PFSK-1 (cell line): ENCODE results near the gene MEGF6.

Experiments used
- FOXP2 ChIP-seq: optimal IDR thresholded peaks from 2 replicates; pipeline ENCODE3; 2011; ENCODE audit warnings: borderline replicate concordance, control low read depth, inconsistent platforms; ENCODE audit not compliant: insufficient read depth; ENCODE audit errors: extremely low read length, extremely low read depth
- POLR2AphosphoS5 ChIP-seq: IDR thresholded peaks from 2 replicates; pipeline ENCODE4 v1.6.1; 2012; ENCODE audit warnings: low read depth, mild to moderate bottlenecking, control low read depth, low read length, moderate library complexity
- SIN3A ChIP-seq: IDR thresholded peaks from 2 replicates; pipeline ENCODE4 v1.6.1; 2012; ENCODE audit warnings: mild to moderate bottlenecking, low read length, moderate library complexity, borderline replicate concordance; ENCODE audit not compliant: insufficient read depth
- TAF1 ChIP-seq: IDR thresholded peaks from 2 replicates; pipeline ENCODE4 v1.6.1; 2012; ENCODE audit warnings: low read length, control low read depth, borderline replicate concordance; ENCODE audit not compliant: insufficient read depth
- TF ChIP-seq, protein P1 (sequence below), 2 experiments: IDR thresholded peaks; 2 replicates each; pipeline versions ENCODE4 v1.6.1 to v1.8.0; 2011 to 2012; ENCODE audit warnings: low read depth in 2 of 2, low read length in 2 of 2, control low read depth in 1 of 2, inconsistent platforms in 1 of 2, mild to moderate bottlenecking in 1 of 2, moderate library complexity in 1 of 2; ENCODE audit not compliant: insufficient read depth in 1 of 2

The MEGF6 gene

DNA sequence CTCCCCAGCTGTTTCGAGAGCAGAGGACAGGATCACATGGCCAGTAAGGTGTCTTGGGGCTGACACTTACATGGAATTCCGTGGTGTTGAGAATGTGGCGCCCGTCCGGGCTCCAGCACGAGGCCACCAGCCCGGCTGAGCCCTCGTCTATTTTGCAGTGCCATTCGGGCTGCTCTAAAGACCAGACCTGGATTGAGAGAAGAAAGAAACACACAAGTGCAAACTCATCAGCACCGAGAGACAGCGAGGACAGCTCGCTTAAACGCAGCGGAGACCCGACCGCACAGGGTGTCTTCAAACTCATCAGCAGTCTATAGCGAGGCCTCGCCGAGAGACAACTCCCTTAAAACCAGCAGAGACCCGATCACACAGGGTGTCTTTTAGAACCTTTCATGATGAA is 35.3 kb upstream of the MEGF6 start:
- TF ChIP-seq, protein P1, sequence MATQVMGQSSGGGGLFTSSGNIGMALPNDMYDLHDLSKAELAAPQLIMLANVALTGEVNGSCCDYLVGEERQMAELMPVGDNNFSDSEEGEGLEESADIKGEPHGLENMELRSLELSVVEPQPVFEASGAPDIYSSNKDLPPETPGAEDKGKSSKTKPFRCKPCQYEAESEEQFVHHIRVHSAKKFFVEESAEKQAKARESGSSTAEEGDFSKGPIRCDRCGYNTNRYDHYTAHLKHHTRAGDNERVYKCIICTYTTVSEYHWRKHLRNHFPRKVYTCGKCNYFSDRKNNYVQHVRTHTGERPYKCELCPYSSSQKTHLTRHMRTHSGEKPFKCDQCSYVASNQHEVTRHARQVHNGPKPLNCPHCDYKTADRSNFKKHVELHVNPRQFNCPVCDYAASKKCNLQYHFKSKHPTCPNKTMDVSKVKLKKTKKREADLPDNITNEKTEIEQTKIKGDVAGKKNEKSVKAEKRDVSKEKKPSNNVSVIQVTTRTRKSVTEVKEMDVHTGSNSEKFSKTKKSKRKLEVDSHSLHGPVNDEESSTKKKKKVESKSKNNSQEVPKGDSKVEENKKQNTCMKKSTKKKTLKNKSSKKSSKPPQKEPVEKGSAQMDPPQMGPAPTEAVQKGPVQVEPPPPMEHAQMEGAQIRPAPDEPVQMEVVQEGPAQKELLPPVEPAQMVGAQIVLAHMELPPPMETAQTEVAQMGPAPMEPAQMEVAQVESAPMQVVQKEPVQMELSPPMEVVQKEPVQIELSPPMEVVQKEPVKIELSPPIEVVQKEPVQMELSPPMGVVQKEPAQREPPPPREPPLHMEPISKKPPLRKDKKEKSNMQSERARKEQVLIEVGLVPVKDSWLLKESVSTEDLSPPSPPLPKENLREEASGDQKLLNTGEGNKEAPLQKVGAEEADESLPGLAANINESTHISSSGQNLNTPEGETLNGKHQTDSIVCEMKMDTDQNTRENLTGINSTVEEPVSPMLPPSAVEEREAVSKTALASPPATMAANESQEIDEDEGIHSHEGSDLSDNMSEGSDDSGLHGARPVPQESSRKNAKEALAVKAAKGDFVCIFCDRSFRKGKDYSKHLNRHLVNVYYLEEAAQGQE (IDR thresholded peaks at IDR 0.05; ENCODE audit: insufficient read depth in 1 of 2, low read depth in 2 of 2, low read length in 2 of 2) = no peak
- TF ChIP-seq SIN3A = no peak
- TF ChIP-seq TAF1 = no peak
- no peak for TF ChIP-seq FOXP2
- TF ChIP-seq POLR2AphosphoS5 = no peak

DNA sequence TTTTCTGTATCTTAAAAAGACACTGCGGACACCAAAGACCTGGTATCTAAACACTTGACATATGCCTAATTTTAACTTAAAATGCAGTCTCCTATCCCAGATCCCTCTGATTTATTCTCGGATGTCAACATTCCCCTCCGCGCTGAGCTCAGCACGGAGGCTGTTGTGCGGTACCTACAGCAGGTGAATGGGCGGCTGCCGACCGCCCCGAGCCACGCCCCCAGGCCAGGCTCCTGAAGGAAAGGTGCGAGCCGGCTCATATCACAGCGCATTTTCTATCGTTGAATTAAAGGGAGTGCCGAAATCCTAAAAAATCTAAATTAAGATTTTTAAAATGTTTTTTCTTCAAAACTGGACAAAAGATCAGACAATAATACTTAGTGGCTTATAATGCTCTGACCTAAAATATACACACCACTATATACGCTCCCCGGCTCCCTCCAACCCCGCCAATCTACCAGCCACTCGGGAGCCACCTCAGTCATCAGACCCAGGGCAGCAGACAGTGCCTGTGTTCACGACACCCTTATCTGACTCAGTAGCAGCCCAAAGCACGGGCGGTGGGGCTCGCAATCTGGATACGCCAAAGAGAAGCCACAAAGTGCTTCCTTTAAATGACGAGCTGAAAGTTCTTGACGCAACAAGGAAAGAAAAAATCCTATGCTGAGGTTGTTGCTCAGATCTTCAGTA is 34.5 kb upstream of the MEGF6 start:
- TF ChIP-seq POLR2AphosphoS5 (no peak), TAF1 (no peak), FOXP2 (no peak), SIN3A (no peak)
- TF ChIP-seq, protein P1 (IDR thresholded peaks at IDR 0.05; ENCODE audit: insufficient read depth in 1 of 2, low read depth in 2 of 2, low read length in 2 of 2) = no peak

DNA sequence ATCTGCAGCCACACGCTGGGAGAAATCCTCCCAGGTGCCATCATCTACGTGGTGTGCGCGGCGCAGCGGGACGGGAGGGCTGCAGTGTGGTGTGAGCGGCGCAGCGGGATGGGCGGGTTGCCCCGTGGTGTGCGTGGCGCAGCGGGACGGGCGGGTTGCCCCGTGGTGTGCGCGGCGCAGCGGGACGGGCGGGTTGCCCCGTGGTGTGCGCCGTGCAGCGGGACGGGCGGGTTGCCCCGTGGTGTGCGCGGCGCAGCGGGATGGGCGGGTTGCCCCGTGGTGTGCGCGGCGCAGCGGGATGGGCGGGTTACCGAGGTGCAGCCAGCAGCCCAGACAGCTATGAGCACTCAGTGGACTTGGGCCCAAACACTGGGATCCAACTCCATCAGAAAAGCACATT is 33.9 kb upstream of the MEGF6 start:
- TF ChIP-seq, protein P1 (IDR thresholded peaks at IDR 0.05; ENCODE audit: insufficient read depth in 1 of 2, low read depth in 2 of 2, low read length in 2 of 2) = no peak
- no peak for TF ChIP-seq POLR2AphosphoS5
- TF ChIP-seq FOXP2 = no peak
- TF ChIP-seq SIN3A = no peak
- TF ChIP-seq TAF1 = no peak

DNA sequence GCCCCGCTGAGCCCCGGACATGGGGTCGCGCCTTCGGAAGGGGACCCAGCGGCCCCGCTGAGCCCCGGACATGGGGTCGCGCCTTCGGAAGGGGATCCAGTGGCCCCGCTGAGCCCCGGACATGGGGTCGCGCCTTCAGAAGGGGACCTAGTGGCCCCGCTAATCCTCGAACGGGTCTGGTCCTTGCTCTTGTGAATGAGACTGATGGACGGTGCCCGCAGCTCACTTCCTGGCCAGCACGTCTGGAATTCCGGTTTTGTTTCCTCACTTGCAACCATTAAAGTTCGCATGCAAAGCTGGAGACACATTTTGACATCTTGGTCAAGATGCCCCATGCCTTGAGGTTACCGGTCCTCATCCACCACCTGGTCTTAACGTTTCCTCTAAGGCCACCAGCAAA is 33.0 kb upstream of the MEGF6 start:
- TF ChIP-seq POLR2AphosphoS5 (no peak), FOXP2 (no peak), TAF1 (no peak), SIN3A (no peak)
- TF ChIP-seq, protein P1 (IDR thresholded peaks at IDR 0.05; ENCODE audit: insufficient read depth in 1 of 2, low read depth in 2 of 2, low read length in 2 of 2) = no peak
